AG09309 (cell line): ENCODE results near the gene SYNRG.

Experiments used
- DNase-seq: peaks from one replicate; pipeline ENCODE4 v3.0.0-alpha.2; 2010; ENCODE audit warnings: low read depth
- H3K4me3 ChIP-seq: 2 replicates; pipeline ENCODE4 v1.5.1; 2011; ENCODE audit warnings: mild to moderate bottlenecking, low read depth, low read length, moderate library complexity; ENCODE audit not compliant: control insufficient read depth
- TF ChIP-seq, protein P1 (sequence below): IDR thresholded peaks from 2 replicates; pipeline ENCODE4 v1.5.1; 2011; ENCODE audit warnings: mild to moderate bottlenecking, low read depth, low read length, inconsistent platforms; ENCODE audit not compliant: insufficient read depth, control insufficient read depth; ENCODE audit errors: missing control alignments

Gene SYNRG

DNA sequence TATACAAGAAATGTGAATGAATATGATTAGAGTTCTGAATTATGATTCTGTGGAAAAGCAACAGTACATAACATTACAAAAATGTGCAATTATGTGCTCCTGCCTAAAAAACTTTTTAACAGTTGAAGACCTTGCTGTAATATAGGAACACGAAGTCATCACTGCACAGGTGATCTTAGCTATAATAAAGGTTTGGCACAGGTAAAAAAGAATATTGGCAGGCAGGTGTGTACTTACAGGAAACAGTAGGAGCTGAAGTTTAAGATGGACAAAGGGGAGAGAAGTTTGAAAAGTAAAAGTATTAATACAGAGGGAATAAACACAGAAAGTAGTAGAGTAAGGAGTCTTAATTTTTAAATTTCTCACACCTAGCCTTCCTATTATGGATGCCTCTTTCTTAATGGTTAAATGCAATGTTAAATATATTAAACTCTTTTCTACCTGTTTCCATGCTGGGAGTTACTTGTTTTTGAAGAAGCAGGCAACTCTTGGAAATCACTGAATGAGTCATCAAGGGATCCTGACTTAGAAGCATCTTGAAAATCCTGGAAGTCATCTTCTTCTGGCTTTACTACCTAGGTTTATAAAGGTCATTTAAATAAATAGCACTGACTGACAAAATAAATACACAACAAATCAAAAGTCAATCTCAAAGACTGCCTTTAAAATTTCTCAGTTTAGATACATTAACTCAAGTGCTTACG lies 40.7 kb downstream of the SYNRG start:
- no peak overlapping the region for H3K4me3 ChIP-seq
- DNase-seq, result no peak
- TF ChIP-seq, protein P1, sequence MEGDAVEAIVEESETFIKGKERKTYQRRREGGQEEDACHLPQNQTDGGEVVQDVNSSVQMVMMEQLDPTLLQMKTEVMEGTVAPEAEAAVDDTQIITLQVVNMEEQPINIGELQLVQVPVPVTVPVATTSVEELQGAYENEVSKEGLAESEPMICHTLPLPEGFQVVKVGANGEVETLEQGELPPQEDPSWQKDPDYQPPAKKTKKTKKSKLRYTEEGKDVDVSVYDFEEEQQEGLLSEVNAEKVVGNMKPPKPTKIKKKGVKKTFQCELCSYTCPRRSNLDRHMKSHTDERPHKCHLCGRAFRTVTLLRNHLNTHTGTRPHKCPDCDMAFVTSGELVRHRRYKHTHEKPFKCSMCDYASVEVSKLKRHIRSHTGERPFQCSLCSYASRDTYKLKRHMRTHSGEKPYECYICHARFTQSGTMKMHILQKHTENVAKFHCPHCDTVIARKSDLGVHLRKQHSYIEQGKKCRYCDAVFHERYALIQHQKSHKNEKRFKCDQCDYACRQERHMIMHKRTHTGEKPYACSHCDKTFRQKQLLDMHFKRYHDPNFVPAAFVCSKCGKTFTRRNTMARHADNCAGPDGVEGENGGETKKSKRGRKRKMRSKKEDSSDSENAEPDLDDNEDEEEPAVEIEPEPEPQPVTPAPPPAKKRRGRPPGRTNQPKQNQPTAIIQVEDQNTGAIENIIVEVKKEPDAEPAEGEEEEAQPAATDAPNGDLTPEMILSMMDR, result no peak

DNA sequence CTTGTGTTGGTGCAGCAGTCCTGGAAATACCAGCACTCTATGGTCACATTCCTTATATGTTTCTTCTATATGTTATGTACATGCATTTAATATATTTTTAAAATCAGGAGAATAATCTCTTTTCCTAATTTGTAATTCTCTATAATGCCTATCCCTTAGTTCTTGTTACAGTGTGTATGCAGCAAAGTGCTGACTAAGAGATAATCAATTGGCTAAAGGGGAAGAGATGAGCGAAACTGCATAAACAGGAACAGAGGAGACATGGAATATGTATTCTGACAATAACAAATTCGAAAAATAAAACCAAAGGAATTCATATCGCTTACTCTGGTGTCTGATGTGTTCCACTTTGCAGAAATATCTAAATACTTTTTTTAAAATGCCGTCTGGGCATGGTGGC lies 41.7 kb downstream of the SYNRG start:
- no peak for DNase-seq
- H3K4me3 ChIP-seq, result no peak overlapping the region
- TF ChIP-seq, protein P1, result no peak

DNA sequence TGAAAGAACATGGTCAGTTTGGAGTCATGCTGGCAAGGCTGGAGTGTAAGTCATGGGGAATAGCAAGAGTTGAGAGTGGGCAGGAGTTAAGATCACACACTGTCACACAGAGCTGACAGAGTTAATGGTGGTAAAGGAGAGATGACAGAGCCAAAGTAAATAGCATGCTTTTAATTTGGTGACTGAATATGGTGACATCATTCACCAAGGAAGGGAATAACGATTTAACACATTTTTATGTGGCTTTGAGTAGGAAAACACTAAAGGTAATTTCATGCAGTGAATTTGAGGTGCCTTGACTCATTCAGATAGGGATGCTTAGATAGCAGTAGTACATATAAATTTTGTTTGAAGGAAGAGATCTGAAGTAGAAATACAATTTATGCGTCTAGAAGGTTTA lies 42.1 kb downstream of the SYNRG start:
- TF ChIP-seq, protein P1, result no peak
- no peak overlapping the region for H3K4me3 ChIP-seq
- no peak for DNase-seq

DNA sequence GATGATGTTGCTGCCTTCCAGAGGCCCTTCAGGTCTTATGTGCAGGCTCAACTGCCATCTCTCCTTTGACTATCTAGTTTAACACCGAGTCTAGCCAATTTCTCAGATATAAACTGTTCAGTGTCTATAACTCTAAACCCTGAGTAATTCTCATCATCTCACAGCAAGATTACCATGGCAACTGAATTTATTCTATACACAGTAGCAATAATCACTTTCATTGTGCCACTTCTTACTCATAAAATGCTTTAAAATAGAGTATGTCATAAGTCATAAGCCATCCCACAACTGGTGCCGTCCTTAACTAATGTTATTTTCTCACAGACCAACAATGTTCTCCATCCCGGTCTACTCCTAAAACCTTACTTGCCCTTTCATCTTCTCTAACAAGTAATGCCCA lies 45.0 kb downstream of the SYNRG start:
- no peak overlapping the region for H3K4me3 ChIP-seq
- TF ChIP-seq, protein P1, result no peak
- no peak for DNase-seq

DNA sequence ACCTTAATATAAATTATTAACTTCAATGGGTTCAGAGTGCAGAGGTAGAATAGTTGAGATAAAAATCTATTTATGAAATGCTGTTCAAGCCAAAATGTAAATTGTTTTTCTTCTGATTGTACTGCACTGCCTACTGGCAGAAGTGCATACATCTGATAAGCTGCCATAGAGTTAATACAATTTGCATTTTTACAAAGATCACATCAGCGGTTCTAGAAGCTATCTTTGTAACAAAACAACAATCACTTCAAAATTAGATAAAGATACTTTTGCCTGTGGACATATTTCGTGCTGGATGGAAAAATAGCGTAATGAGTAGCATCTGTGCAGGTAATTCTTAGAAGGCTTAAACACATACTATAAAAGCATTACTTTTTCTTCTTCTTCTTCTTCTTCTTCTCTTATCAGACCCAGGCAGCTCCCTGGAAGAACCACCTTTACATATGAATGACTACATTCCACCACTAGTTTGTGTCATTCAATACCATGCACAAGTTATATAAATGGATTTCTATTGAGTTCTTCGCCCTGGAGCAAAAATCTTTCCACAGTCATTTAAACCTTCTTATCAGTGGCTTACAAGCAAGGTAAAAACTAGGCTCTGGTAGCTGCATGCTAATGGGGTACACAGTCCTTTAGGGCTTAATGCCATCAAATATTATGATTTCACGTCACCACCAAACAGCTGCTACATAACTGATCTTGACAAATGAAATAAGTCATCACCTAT lies 47.0 kb downstream of the SYNRG start:
- DNase-seq, result no peak
- TF ChIP-seq, protein P1, result no peak
- H3K4me3 ChIP-seq, result no peak overlapping the region

DNA sequence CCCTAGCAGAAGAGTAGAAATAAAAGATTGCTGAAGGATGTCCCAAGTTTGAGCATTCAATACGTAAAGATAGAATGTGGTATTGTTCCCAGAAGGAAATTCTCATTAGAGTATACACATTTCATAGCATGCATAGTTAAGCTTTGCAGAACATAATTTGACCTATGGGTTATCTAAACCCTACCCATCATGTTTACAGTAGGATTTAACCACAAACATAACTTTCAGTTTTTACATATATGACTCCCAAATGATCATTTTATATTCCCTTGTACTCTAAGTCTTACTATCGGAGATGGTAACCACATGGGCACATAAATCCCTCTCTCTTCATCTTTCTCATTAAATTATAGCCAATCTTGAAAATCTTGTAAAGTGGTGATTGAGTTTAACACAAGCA lies 50.9 kb downstream of the SYNRG start:
- no peak overlapping the region for H3K4me3 ChIP-seq
- no peak for DNase-seq
- TF ChIP-seq, protein P1, result no peak
